ENCODE measurements around the gene FBXO27. TPM values are rescaled to one million over a fixed set of nuclear protein-coding genes. Genes with fewer than 3 reads are reported as not detected.

Gene FBXO27
- total RNA-seq, 1 experiment from 2014 or later, result 0.45 TPM

DNA sequence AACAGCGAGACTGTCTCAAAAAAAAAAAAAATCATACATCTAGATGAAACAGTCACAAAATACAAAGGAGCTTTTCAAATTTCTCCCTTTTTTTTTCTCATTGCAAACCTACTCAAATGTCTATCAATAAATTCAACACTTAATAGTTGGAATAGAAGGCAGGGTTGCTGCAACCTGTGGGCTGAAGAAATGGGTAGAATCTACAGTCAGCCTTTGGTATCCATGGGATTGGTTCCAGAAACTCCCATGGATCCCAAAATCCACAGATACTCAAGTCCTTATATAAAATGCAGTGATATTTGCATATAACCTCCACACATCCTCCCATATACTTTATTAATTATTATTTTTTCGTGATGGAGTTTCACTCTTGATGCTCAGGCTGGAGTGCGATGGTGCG, 14.7 kb downstream of the FBXO27 start:
- H3K4me3 ChIP-seq (ENCODE audit: low read depth, low read length, poor library complexity, severe bottlenecking), result no peak overlapping the region
- no TSS peak for BruUV-seq (replicated peaks)
- no peak overlapping the region for H3K27ac ChIP-seq (ENCODE audit: low read depth, low read length, poor library complexity, severe bottlenecking)
- peaks cover 6% of the 10 kb centered on the region for H3K27me3 ChIP-seq (replicated peaks; ENCODE audit: insufficient read depth, low read depth, low read length, poor library complexity)
- CTCF ChIA-PET, result no interaction called here
- DNase-seq (ENCODE audit: low spot score), result no peak
- TF ChIP-seq CTCF (conservative IDR thresholded peaks at IDR 0.05; ENCODE audit: low read depth, low read length) (no peak), EZH2 (IDR thresholded peaks at IDR 0.05; ENCODE audit: borderline replicate concordance, low read depth, low read length, poor library complexity, severe bottlenecking) (no peak)
- no peaks in the 10 kb centered on the region for H3K4me1 ChIP-seq (ENCODE audit: insufficient read depth, low read length, poor library complexity, severe bottlenecking)
- intact Hi-C loops (cut with micrococcal nuclease; ENCODE audit: unreplicated experiment), result no loop called here
- no peaks in the 10 kb centered on the region for H3K36me3 ChIP-seq (ENCODE audit: insufficient read depth, low read length, poor library complexity, severe bottlenecking)
- no peaks in the 10 kb centered on the region for H3K9me3 ChIP-seq (ENCODE audit: low read depth, low read length, poor library complexity, severe bottlenecking)
- POLR2A ChIA-PET (ENCODE audit: low non-redundant PET), result no interaction called here

DNA sequence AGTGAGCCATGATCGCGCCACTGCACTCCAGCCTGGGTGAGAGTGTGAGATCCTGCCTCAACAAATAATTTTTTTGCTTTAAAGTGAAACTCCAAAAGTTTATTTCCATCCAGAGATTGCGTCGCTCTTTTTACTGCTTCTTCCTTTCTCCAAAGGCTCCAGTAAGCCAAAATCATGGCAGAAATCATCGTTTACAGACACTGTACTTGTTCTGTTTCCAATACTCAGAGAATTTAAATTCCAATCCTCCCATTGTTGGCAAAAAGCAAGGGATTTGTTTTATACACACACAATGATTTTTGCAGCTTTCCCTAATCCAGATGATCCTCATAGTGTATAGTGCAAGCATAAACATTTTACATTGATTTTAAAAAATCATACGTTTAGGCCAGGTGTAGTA, 15.3 kb downstream of the FBXO27 start:
- no peak for DNase-seq (ENCODE audit: low spot score)
- no peak overlapping the region for H3K4me3 ChIP-seq (ENCODE audit: low read depth, low read length, poor library complexity, severe bottlenecking)
- BruUV-seq (replicated peaks), result no TSS peak
- no peak overlapping the region for H3K27ac ChIP-seq (ENCODE audit: low read depth, low read length, poor library complexity, severe bottlenecking)
- peaks cover 6% of the 10 kb centered on the region for H3K27me3 ChIP-seq (replicated peaks; ENCODE audit: insufficient read depth, low read depth, low read length, poor library complexity)
- H3K9me3 ChIP-seq (ENCODE audit: low read depth, low read length, poor library complexity, severe bottlenecking), result no peaks in the 10 kb centered on the region
- H3K36me3 ChIP-seq (ENCODE audit: insufficient read depth, low read length, poor library complexity, severe bottlenecking), result no peaks in the 10 kb centered on the region
- intact Hi-C loops (cut with micrococcal nuclease; ENCODE audit: unreplicated experiment), result no loop called here
- CTCF ChIA-PET, result no interaction called here
- no peak for TF ChIP-seq CTCF (conservative IDR thresholded peaks at IDR 0.05; ENCODE audit: low read depth, low read length)
- TF ChIP-seq EZH2 (IDR thresholded peaks at IDR 0.05; ENCODE audit: borderline replicate concordance, low read depth, low read length, poor library complexity, severe bottlenecking), result no peak
- POLR2A ChIA-PET (ENCODE audit: low non-redundant PET), result no interaction called here
- H3K4me1 ChIP-seq (ENCODE audit: insufficient read depth, low read length, poor library complexity, severe bottlenecking), result no peaks in the 10 kb centered on the region

- CTCF ChIA-PET, result no interaction called here
- no peak for TF ChIP-seq CTCF (conservative IDR thresholded peaks at IDR 0.05; ENCODE audit: low read depth, low read length)
- no peak for TF ChIP-seq EZH2 (IDR thresholded peaks at IDR 0.05; ENCODE audit: borderline replicate concordance, low read depth, low read length, poor library complexity, severe bottlenecking)
- peaks cover 6% of the 10 kb centered on the region for H3K27me3 ChIP-seq (replicated peaks; ENCODE audit: insufficient read depth, low read depth, low read length, poor library complexity)
- H3K4me1 ChIP-seq (ENCODE audit: insufficient read depth, low read length, poor library complexity, severe bottlenecking), result no peaks in the 10 kb centered on the region
- no peak for DNase-seq (ENCODE audit: low spot score)
- no peak overlapping the region for H3K4me3 ChIP-seq (ENCODE audit: low read depth, low read length, poor library complexity, severe bottlenecking)
- intact Hi-C loops (cut with micrococcal nuclease; ENCODE audit: unreplicated experiment), result no loop called here
- POLR2A ChIA-PET (ENCODE audit: low non-redundant PET), result no interaction called here
- BruUV-seq (replicated peaks), result no TSS peak
- no peak overlapping the region for H3K27ac ChIP-seq (ENCODE audit: low read depth, low read length, poor library complexity, severe bottlenecking)
- no peaks in the 10 kb centered on the region for H3K9me3 ChIP-seq (ENCODE audit: low read depth, low read length, poor library complexity, severe bottlenecking)
- H3K36me3 ChIP-seq (ENCODE audit: insufficient read depth, low read length, poor library complexity, severe bottlenecking), result no peaks in the 10 kb centered on the region
Measured at GRCh38 chr19:39014037-39014436, 18.3 kb downstream of the FBXO27 start.
